Measurements from ENCODE around the gene TULP1.

TULP1 gene

GRCh38 chr6:35481226-35481625, 31.5 kb downstream of the TULP1 start:
- DNase-seq: no peak

GRCh38 chr6:35480176-35480575, 32.5 kb downstream of the TULP1 start:
- DNase-seq: no peak

- no peak for DNase-seq
Observed at GRCh38 chr6:35478259-35478658, 34.4 kb downstream of the TULP1 start.

- DNase-seq: no peak
Observed at GRCh38 chr6:35477551-35478179, 35.0 kb downstream of the TULP1 start.

- DNase-seq: no peak
Observed at GRCh38 chr6:35477028-35477427, 35.7 kb downstream of the TULP1 start.

GRCh38 chr6:35476004-35476403, 36.7 kb downstream of the TULP1 start:
- no peak for DNase-seq

GRCh38 chr6:35475573-35475972, 37.1 kb downstream of the TULP1 start:
- DNase-seq: no peak

GRCh38 chr6:35474942-35475570, 37.6 kb downstream of the TULP1 start:
- DNase-seq: no peak

- DNase-seq: no peak
Observed at GRCh38 chr6:35474131-35474941, 38.4 kb downstream of the TULP1 start.

GRCh38 chr6:35473850-35474130, 38.9 kb downstream of the TULP1 start:
- no peak for DNase-seq

- DNase-seq: no peak
Observed at GRCh38 chr6:35473075-35473849, 39.4 kb downstream of the TULP1 start.

GRCh38 chr6:35471836-35472345, 40.8 kb downstream of the TULP1 start:
- DNase-seq: no peak

- DNase-seq: no peak
Observed at GRCh38 chr6:35470663-35471120, 42.0 kb downstream of the TULP1 start.

- DNase-seq: no peak
Observed at GRCh38 chr6:35469751-35470662, 42.7 kb downstream of the TULP1 start.

GRCh38 chr6:35468980-35469750, 43.5 kb downstream of the TULP1 start:
- DNase-seq: no peak

- peak; percentile 95 for DNase-seq
Observed at GRCh38 chr6:35468181-35468979, 44.3 kb downstream of the TULP1 start, which contains the start of gene RPL10A. Gene RPL10A (plus strand): TSS chr6:35468401. CDS start chr6:35468435, 34 bp downstream.

- DNase-seq: no peak
Observed at GRCh38 chr6:35465646-35466045, 47.0 kb downstream of the TULP1 start.

- no peak for DNase-seq
Observed at GRCh38 chr6:35463292-35463691, 49.4 kb downstream of the TULP1 start.

GRCh38 chr6:35461270-35461669, 51.4 kb downstream of the TULP1 start:
- DNase-seq: no peak

- no peak for DNase-seq
Observed at GRCh38 chr6:35457907-35458306, 54.8 kb downstream of the TULP1 start.

Data from effector CD4-positive, alpha-beta T cell (primary cell).